IMR-90 (cell line): Measurements from ENCODE around the gene MET. TPM values are rescaled to one million over a fixed set of nuclear protein-coding genes. Genes with fewer than 3 reads are reported as not detected.

ENCODE experiments used
- ATAC-seq: fragments of 200-7000 bp; cut with Tn5 transposase; 2 replicates; pipeline ENCODE4 v1.9.1; 2020; ENCODE audit warnings: low read depth, mild to moderate bottlenecking, moderate library complexity
- BruUV-seq: library from RNA; stranded (reverse); fragments of 400-500 nt; replicated peaks from 2 replicates; lab custom pipeline; 2021; lab: Mats Ljungman, UMichigan
- CTCF ChIA-PET: fragments of 300-600 bp; formaldehyde crosslinking; extraction: SDS; loops from one replicate; lab custom pipeline; 2021; ENCODE audit warnings: antibody characterized with exemption; lab: Yijun Ruan, JAX
- POLR2A ChIA-PET: fragments of 300-600 bp; sonication (Branson Sonifier 250); formaldehyde crosslinking; loops from one replicate; lab custom pipeline; 2022; ENCODE audit warnings: antibody characterized with exemption; ENCODE audit not compliant: unreplicated experiment; lab: Charles Lee
- DNase-seq: peaks from one replicate; pipeline ENCODE4 v3.0.0; 2013
- H2AFZ ChIP-seq: replicated peaks from 2 replicates; pipeline ENCODE3; 2013; ENCODE audit warnings: low read length, mild to moderate bottlenecking; ENCODE audit not compliant: poor library complexity
- H2AK5ac ChIP-seq: 2 replicates; pipeline ENCODE4 v1.6.1; 2013; ENCODE audit warnings: low read depth, low read length, inconsistent platforms
- H2AK9ac ChIP-seq: replicated peaks from 2 replicates; pipeline ENCODE3; 2013; ENCODE audit warnings: mild to moderate bottlenecking, low read depth, low read length, moderate library complexity; ENCODE audit not compliant: poor library complexity
- H2BK120ac ChIP-seq: 2 replicates; pipeline ENCODE4 v1.6.1; 2013; ENCODE audit warnings: low read depth, low read length, inconsistent platforms
- H2BK15ac ChIP-seq: 3 replicates; pipeline ENCODE4 v1.6.1; 2013; ENCODE audit warnings: low read depth, low read length, inconsistent platforms
- H2BK20ac ChIP-seq: 2 replicates; pipeline ENCODE4 v1.6.1; 2013; ENCODE audit warnings: low read depth, mild to moderate bottlenecking, inconsistent platforms, low read length, moderate library complexity
- H2BK5ac ChIP-seq: 2 replicates; pipeline ENCODE4 v1.6.1; 2013; ENCODE audit warnings: mild to moderate bottlenecking, low read depth, low read length, inconsistent platforms; ENCODE audit not compliant: poor library complexity, severe bottlenecking
- H3K14ac ChIP-seq: replicated peaks from 2 replicates; pipeline ENCODE4 v1.6.1; 2013; ENCODE audit warnings: low read depth, low read length, inconsistent platforms
- H3K18ac ChIP-seq: 2 replicates; pipeline ENCODE4 v1.6.1; 2013; ENCODE audit warnings: low read depth, low read length, control low read depth
- H3K23ac ChIP-seq: 2 replicates; pipeline ENCODE4 v1.6.1; 2013; ENCODE audit warnings: low read depth, low read length, inconsistent platforms
- H3K27ac ChIP-seq: 2 replicates; pipeline ENCODE4 v1.5.1; 2013; ENCODE audit warnings: mild to moderate bottlenecking, control low read depth, low read length; ENCODE audit not compliant: insufficient read depth
- H3K27me3 ChIP-seq: 2 replicates; pipeline ENCODE4 v1.6.1; 2013; ENCODE audit warnings: low read length; ENCODE audit not compliant: control insufficient read depth, insufficient read depth
- H3K36me3 ChIP-seq: 2 replicates; pipeline ENCODE4 v1.6.1; 2013; ENCODE audit warnings: low read length, mixed read lengths; ENCODE audit not compliant: control insufficient read depth, insufficient read depth
- H3K4ac ChIP-seq: 2 replicates; pipeline ENCODE4 v1.6.1; 2013; ENCODE audit warnings: low read depth, low read length, inconsistent platforms
- H3K4me1 ChIP-seq: 2 replicates; pipeline ENCODE4 v1.6.1; 2013; ENCODE audit warnings: low read length, mixed read lengths; ENCODE audit not compliant: control insufficient read depth, insufficient read depth
- H3K4me2 ChIP-seq: 2 replicates; pipeline ENCODE4 v1.6.1; 2013; ENCODE audit warnings: low read depth, mild to moderate bottlenecking, control low read depth, low read length, moderate library complexity
- H3K4me3 ChIP-seq: 2 replicates; pipeline ENCODE4 v1.5.1; 2013; ENCODE audit warnings: low read depth, mild to moderate bottlenecking, control low read depth, low read length, moderate library complexity; ENCODE audit not compliant: insufficient read depth
- H3K56ac ChIP-seq: 2 replicates; pipeline ENCODE4 v1.6.1; 2013; ENCODE audit warnings: low read length, inconsistent platforms; ENCODE audit not compliant: insufficient read depth; ENCODE audit errors: extremely low read depth
- H3K79me1 ChIP-seq, 2 experiments: 2 replicates each; pipeline ENCODE4 v1.6.1; 2013; ENCODE audit warnings: low read length in 2 of 2, inconsistent platforms in 1 of 2, low read depth in 1 of 2
- H3K9ac ChIP-seq: 2 replicates; pipeline ENCODE4 v1.6.1; 2013; ENCODE audit warnings: low read depth, low read length, control low read depth
- H3K9me1 ChIP-seq: 2 replicates; pipeline ENCODE4 v1.6.1; 2013; ENCODE audit warnings: low read length, inconsistent platforms; ENCODE audit not compliant: insufficient read depth
- H3K9me3 ChIP-seq: 2 replicates; pipeline ENCODE4 v1.6.1; 2013; ENCODE audit warnings: low read length; ENCODE audit not compliant: control insufficient read depth, insufficient read depth
- H4K20me1 ChIP-seq: 2 replicates; pipeline ENCODE4 v1.6.1; 2013; ENCODE audit warnings: low read length, inconsistent platforms; ENCODE audit not compliant: insufficient read depth
- H4K5ac ChIP-seq: 2 replicates; pipeline ENCODE4 v1.6.1; 2013; ENCODE audit warnings: mild to moderate bottlenecking, low read depth, low read length, control low read depth
- H4K8ac ChIP-seq, 2 experiments: 2 replicates each; pipeline ENCODE4 v1.6.1; 2013; ENCODE audit warnings: low read depth in 2 of 2, low read length in 2 of 2, control low read depth in 1 of 2, inconsistent platforms in 1 of 2
- H4K91ac ChIP-seq: 2 replicates; pipeline ENCODE4 v1.6.1; 2013; ENCODE audit warnings: low read depth, low read length, inconsistent platforms; ENCODE audit not compliant: insufficient read depth
- CEBPB ChIP-seq: IDR thresholded peaks from 2 replicates; pipeline ENCODE4 v1.6.1; 2012; ENCODE audit warnings: low read depth, low read length, improper control_type of control experiment
- MAFK ChIP-seq: IDR thresholded peaks from 2 replicates; pipeline ENCODE4 v1.6.1; 2012; ENCODE audit warnings: low read depth, low read length, improper control_type of control experiment
- NFE2L2 ChIP-seq: fragments of 150-350 bp; IDR thresholded peaks from 2 replicates; pipeline ENCODE4 v1.6.1; 2016; ENCODE audit warnings: low read depth, mild to moderate bottlenecking, low read length
- RAD21 ChIP-seq: IDR thresholded peaks from 2 replicates; pipeline ENCODE4 v1.6.1; 2012; ENCODE audit warnings: low read length, improper control_type of control experiment
- RCOR1 ChIP-seq: IDR thresholded peaks from 2 replicates; pipeline ENCODE4 v1.6.1; 2012; ENCODE audit warnings: mild to moderate bottlenecking, low read length, improper control_type of control experiment; ENCODE audit not compliant: insufficient replicate concordance
- SMC3 ChIP-seq: fragments of 150-350 bp; IDR thresholded peaks from 2 replicates; pipeline ENCODE4 v1.6.1; 2016; ENCODE audit warnings: low read depth, mild to moderate bottlenecking, antibody characterized with exemption, low read length, moderate library complexity
- USF2 ChIP-seq: fragments of 150-350 bp; IDR thresholded peaks from 2 replicates; pipeline ENCODE4 v1.6.1; 2017; ENCODE audit warnings: mild to moderate bottlenecking, antibody characterized with exemption, low read length, low read depth
- WGBS, 2 experiments: methylation state at CpG; one replicate each; pipeline versions ENCODE4 v1.1.5 to v1.1.7; 2013; ENCODE audit warnings: missing lambda C conversion rate in 2 of 2; ENCODE audit not compliant: insufficient read length in 1 of 2; ENCODE audit errors: extremely low coverage in 2 of 2; 5-methylcytosine and 5-hydroxymethylcytosine counted together
- dilution Hi-C: fragments of 300-500 bp; cut with HindIII; formaldehyde crosslinking; loops from one replicate; pipeline ENCODE4 v1.14.3; 2018; ENCODE audit warnings: low sequenced_read_pairs; ENCODE audit not compliant: unreplicated experiment
- in situ Hi-C: fragments of 300-500 bp; cut with MboI; formaldehyde crosslinking; loops from 3 replicates; pipeline ENCODE4 v1.14.3; 2019; ENCODE audit warnings: low sequenced_read_pairs, inconsistent platforms, mixed read lengths
- intact Hi-C: fragments of 100-400 bp; cut with micrococcal nuclease; formaldehyde crosslinking; loops from 2 replicates; pipeline ENCODE4 v1.10.0; 2022
- polyA plus RNA-seq, 3 experiments: library from polyadenylated mRNA; depleted of rRNA; stranded (reverse); fragments of >200 nt; gene quantifications; 2 replicates each; pipeline ENCODE4 v1.2.3, GENCODE V29; 2012; ENCODE audit warnings: low replicate concordance in 1 of 3
- total RNA-seq: library from RNA; depleted of rRNA; stranded (reverse); fragments of >200 nt; gene quantifications from 2 replicates; pipeline ENCODE4 v1.2.3, GENCODE V29; 2012

The MET gene
- total and polyA plus RNA-seq, 2 of the 4 experiments (the other 2 are of a cell fraction), result 15.0 to 84.6 TPM

GRCh38 chr7:116807011-116807560, 135.1 kb downstream of the MET start:
- no peak for ATAC-seq
- BruUV-seq, result no TSS peak
- Histone ChIP-seq H3K4me2 (no peak overlapping the region), H2AK5ac (no peak overlapping the region), H4K91ac (no peak overlapping the region), H3K79me1 (no peaks in the 10 kb centered on the region), H3K14ac (no peak overlapping the region), H2BK5ac (no peak overlapping the region), H3K23ac (no peak overlapping the region), H2AFZ (no peak overlapping the region), H2BK15ac (no peak overlapping the region), H3K36me3 (no peaks in the 10 kb centered on the region), H4K20me1 (no peaks in the 10 kb centered on the region), H3K56ac (no peak overlapping the region), H3K18ac (no peak overlapping the region), H2AK9ac (no peak overlapping the region), H3K27me3 (no peaks in the 10 kb centered on the region), H3K9me3 (no peaks in the 10 kb centered on the region), H4K8ac (no peak overlapping the region), H3K9ac (no peak overlapping the region), H3K4me1 (peaks cover 12% of the 10 kb centered on the region), H2BK120ac (no peak overlapping the region), H4K5ac (no peak overlapping the region), H3K9me1 (0 out of 2 replicates have a peak, but pooled peaks cover 7% of the 10 kb centered on the region), H2BK20ac (no peak overlapping the region), H3K4ac (no peak overlapping the region), H3K27ac (no peak overlapping the region), H3K4me3 (no peak overlapping the region)
- WGBS, 2 experiments, result no CpG with 5 or more reads among the region's 3 CpGs
- no peak for DNase-seq
- CTCF ChIA-PET, result no interaction called here
- no peak for TF ChIP-seq NFE2L2
- no peak for TF ChIP-seq MAFK
- TF ChIP-seq USF2, result no peak
- TF ChIP-seq CEBPB, result no peak
- TF ChIP-seq RCOR1, result no peak
- no peak for TF ChIP-seq SMC3
- no peak for TF ChIP-seq RAD21
- in situ Hi-C loops (no loop called here), intact Hi-C loops (loop anchor here (5.0 kb wide), 3 partner anchors 280 to 670 kb away; partner anchors contain the start of gene CAV1), dilution Hi-C loops (no loop called here)
- POLR2A ChIA-PET, result no interaction called here
